Islet of Langerhans (tissue), 1 donor: ENCODE data around the gene PCSK5.
"Not testable (repeated sequence)": the region's sequence is repeated elsewhere in the genome, so short reads cannot be mapped to it uniquely, and the experiment has no call there.

Experiments used
- FAIRE-seq: peaks from one replicate; lab custom pipeline; 2011; peaks lifted over from hg19 to GRCh38; lab: Jason Lieb, UNC

PCSK5 gene

GRCh38 chr9:75891277-75891741 is 836 bp downstream of the PCSK5 start:
- no peak for FAIRE-seq

- no peak for FAIRE-seq
Measured at GRCh38 chr9:75891771-75892215, 1.3 kb downstream of the PCSK5 start.

GRCh38 chr9:75892216-75892911 is 1.9 kb downstream of the PCSK5 start:
- no peak for FAIRE-seq

- no peak for FAIRE-seq
Measured at GRCh38 chr9:75893106-75893505, 2.6 kb downstream of the PCSK5 start.

GRCh38 chr9:75894566-75894965 is 4.1 kb downstream of the PCSK5 start:
- no peak for FAIRE-seq

DNA sequence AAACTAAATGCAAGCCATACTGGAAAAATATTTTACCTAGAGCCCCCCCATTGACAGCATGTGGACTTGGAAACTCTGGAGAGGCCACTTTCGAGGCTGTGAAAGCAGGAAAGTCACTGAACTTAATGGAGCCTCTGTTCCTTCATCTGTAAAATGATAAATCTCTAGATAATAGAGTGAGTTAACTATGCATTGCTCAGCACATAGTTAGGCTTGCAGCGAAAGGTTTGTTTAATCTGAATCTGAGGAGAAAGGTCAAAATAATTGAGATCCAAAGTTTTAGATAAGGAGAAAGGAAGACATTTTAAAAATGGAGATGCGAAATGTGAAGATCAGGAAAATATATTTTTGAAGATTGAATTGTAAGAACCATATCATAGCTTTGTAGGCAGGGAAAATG is 4.6 kb downstream of the PCSK5 start:
- FAIRE-seq, result no peak

DNA sequence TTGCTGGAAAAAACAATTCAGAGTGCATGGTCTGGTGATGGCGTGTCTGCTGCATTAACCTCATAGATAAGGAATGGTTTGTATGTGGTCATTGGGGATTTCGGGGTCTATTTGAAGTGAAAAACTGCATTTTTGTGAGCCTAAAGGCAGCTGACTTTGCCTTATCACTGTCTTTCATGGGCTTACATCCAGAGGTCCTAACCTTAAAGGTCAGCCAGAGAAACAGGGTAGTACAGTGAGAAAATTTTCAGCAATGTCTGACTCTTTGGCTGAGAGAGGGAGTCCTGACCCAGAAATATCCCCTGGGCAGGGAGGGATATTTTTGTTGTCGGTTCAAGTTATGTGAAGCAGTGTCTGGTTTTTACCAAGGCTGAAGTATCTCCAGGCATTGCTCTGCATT is 5.7 kb downstream of the PCSK5 start:
- FAIRE-seq, result no peak

DNA sequence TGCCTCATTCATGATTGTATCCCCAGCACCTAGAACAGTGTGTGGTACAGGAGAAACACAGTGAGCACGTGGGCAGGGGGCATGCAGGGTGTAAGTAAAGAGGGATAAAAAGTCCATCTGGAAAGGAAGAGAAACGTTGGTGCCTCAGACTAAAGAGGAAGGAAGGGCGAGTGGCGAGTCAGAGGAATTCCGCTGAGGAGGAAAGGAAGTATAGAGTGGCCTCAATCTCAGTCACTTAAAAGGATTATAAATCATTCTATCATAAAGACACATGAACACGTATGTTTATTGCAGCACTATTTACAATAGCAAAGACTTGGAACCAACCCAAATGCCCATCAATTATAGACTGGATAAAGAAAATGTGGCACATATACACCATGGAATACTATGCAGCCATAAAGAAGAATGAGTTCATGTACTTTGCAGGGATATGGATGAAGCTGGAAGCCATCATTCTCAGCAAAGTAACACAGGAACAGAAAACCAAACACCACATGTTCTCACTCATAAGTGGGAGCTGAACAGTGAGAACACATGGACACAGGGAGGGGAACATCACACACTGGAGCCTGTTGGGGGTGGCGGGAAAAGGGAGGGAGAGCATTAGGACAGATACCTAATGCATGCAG is 10.5 kb downstream of the PCSK5 start:
- FAIRE-seq, result not testable (repeated sequence)

DNA sequence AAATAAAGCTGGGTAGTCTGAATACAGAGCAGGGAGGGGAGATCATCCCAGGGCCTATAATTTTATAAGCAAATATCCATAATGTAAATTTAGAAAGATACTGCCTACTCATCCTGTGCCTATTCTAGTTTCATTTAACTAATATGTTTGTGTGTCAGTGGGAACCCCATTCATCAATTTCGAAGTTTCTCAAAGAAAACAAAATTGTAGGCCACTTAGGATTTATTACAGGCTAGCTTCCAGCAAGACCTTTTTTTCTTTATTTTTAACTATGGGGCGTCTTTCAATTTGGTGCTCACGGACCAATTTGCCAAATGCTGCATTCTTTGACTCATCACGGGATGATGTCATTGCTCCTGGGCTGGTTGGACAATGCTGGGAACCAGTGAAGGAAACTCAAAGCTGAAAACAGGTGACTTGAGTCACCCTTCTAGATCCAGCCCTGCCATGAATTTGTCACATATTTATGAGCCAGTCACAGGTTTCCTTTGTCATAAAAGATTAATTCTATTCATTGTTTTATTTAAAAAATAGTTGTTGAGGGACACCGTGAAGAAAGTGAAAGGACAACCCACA is 13.4 kb downstream of the PCSK5 start:
- no peak for FAIRE-seq

DNA sequence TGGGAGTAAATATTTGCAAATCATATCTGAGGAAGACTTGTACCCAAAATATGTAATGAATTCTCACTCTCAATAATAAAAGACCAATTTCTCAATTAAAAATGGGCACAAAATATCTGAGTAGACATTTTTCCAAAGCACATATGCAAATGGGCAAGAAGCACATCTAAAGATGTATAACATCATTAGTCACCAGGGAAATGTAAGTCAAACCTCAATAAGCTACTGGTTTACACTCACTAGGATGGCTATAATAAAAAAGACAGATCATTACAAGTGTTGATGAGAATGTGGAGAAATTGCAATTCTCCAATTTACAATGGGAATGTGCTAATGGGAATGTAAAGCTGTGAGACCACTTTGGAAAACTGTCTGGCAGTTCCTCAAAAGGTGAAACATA is 13.9 kb downstream of the PCSK5 start:
- FAIRE-seq, result no peak

DNA sequence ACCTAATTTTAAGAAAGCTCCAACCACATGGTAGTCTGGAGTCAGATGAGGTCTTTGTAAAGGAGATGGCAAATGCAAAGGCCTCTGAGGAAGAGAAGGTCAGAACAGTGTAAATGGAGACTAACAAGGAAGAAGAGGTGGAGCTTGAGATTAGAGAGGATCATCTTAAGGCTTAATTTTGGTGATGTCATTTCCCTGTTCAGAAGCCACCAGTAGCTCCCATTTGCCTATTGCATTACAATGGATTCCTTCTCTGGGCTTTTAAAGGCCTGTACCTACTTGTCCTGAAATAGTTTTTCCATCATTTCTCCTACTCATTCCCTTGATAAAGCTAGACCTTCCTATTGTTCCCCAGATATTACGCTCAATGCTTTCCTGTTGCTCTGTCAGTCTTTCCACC is 16.1 kb downstream of the PCSK5 start:
- FAIRE-seq, result no peak

DNA sequence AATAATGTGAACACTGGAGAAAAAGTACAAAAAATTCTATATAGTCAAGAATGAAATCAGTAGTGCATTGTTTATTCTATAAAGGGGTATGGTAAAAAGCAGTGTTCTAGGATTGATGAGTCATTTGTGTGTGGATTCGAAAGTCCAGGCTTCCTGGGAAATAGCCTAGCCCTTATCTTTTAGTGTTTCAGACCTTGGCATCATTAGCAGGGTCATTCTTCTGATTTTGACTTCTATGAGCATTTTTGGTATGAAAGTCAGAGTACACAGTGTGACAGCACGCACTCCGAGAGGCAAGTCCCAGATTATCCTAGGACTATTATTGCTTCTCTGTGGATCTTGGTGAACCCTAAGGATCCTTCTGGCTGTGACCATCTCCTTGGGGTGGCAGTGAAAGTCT is 16.9 kb downstream of the PCSK5 start:
- FAIRE-seq, result no peak

DNA sequence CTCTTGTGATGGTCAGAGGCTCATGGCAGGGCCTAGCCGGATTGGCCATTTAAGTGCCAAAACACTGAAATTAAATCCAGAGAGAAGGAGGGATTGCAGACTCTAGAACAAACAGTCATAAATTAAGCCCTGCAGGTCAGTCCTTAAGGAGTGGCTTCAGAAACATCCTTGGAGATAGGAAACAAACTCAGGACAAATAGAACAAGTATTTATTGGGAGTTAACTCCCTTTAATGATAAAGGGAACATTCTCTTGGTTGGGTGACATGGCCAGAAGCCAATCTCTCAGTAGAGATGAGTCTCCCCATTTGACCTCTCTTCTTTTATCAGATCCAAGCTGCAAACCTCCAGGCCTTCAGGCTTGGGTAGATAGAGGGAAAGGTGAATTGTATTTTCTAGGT is 17.4 kb downstream of the PCSK5 start:
- FAIRE-seq, result no peak

DNA sequence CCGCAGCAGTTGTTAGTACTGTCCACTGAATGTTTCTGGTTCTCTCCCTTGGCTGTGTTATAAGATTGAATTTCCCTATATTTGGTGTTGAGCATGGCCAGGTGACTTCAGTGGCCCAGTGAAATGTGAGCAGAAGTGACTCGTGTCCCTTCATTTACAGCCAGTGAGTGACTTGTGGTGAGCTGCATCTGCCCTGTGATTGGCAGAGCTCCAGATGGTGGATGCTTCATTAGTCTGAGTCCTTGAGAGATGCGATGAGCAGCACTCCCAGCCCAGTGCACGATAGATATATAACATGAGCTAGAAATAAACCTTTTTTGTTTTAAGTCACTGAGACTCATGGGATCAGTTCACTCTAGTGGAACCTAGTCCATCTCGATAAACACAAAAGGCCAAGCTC is 19.3 kb downstream of the PCSK5 start:
- no peak for FAIRE-seq

DNA sequence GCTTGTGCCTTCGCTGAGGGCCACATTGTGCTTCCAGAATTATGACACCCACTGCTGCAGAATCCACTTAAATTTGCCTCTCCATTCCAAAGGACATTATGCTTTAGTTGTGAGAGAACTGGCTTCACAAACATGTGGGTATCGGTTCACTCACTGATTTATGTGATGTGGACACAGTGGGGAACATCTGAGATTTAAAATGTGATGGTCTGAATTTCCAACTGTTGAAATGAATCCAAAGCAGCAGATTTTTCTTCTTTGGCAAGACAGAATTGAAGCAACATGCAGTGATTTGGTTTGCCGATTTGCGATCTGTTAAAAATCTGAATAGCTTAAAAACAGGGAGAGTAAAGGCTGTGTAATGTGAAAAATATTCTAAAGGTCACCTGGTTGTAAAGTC is 20.3 kb downstream of the PCSK5 start:
- FAIRE-seq, result no peak

DNA sequence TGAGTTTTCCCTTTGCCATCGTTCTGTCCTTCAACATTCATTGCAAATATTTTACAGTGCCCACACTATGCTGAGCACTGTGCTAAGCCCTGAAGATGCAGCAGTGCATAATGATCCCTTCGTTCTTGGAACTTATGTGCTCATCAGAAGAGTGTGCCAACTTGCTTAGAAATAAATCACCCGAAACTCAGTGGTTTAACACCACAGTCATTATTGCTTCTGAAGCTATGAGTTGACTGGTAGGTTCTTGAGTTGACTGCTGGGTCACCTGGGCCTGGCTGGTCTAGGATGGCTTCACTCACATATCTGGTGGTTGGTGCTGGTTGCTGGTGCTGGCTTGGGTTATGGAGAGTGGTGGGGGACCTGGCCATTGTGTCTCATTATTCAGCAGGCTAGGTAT is 20.9 kb downstream of the PCSK5 start:
- no peak for FAIRE-seq

- FAIRE-seq, result no peak
Measured at GRCh38 chr9:75912951-75913350, 22.5 kb downstream of the PCSK5 start.

GRCh38 chr9:75914002-75914401 is 23.5 kb downstream of the PCSK5 start:
- no peak for FAIRE-seq

DNA sequence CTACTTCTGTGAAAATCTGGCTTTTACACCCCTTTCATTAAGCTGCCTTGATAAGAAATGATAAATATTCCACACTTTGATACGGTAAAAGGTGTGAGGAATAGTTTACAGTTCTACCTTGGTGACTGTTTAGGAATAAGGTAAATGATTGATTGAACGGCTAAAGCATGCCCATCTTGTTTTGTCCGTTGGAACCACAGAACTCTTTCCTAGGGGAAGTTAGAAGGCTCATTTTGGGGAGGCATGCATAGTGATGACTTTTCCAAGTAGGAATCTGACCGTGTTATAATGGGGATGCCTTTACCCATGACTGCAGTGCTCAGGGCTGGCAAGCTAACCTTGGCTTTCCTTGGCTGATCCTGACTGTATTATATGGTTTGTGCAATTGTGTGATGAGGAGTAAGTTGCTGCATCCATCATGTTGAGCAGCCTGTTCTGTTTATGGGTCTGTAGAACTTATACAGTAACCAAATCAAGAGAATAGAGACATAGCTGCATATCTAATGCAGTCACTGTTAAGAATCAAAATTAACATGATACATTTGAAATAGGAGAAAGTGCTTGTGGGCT is 24.5 kb downstream of the PCSK5 start:
- FAIRE-seq, result no peak

DNA sequence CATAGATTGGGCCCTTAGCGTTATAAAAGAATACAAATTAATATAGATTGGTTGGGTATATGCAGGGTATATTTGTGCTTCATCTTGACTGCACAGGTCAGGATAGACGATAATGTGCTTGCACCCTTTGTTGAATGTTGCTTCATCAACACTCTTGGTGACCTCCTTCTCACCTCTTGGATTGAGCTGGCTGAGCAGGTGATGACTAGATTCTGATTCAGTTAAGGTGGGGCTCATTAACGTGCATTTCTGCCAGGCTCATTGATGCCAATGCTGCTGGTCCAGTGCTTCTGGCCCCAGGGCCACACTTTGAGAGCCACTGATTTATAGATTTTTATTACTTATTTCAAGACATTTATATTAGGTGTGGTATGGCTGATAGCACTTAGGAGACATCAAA is 27.7 kb downstream of the PCSK5 start:
- FAIRE-seq, result no peak

DNA sequence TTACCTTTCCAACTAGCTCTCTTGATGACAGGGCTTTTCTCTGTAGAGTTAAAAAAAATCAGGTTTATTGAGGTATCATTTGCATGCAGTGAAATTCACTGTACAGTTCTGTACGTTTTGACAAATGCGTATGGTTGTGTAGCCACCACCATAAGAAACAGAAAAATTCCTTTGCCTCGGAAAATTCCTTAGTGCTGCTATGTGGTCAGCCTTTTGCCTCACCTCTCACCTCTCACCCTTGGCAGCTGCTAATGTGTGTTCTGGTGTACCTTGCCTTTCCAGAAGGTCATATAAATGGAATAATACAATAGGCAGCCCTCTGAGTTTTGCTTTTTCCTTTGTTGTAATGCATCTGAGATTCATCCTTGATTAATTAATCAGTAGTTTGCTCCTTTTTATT is 28.4 kb downstream of the PCSK5 start:
- no peak for FAIRE-seq

- no peak for FAIRE-seq
Measured at GRCh38 chr9:75921391-75922127, 31.1 kb downstream of the PCSK5 start.

DNA sequence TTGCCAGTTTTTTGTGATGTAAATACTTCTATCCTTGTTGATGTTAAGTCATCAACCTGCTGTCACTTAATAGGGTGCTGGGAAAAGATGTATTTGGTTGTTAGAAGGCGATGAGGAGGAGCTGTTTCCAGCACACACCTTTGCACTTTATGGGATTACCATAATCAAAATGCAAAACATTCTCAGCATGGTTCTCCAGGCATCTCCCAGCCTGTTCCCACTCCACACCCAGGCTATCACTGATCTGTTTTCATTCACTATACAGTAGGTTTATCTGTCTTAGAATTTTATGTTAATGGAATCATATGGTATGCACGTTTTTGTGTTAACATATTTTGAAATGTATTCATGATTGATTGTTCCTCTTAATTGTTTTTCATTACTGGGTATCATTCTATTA is 35.9 kb downstream of the PCSK5 start:
- FAIRE-seq, result no peak
